ENCODE data around the gene LRP1.

Gene LRP1

GRCh38 chr12:57177354-57177753 lies 49.1 kb downstream of the LRP1 start:
- no peak overlapping the region for H3K4me3 ChIP-seq (ENCODE audit: low read depth, low read length)
- in situ Hi-C loops (cut with HindIII; ENCODE audit: low sequenced_read_pairs) = no loop called here

GRCh38 chr12:57178213-57178612 lies 49.9 kb downstream of the LRP1 start:
- TF ChIP-seq CTCF (IDR thresholded peaks at IDR 0.05; ENCODE audit: low read depth, low read length) = no peak
- no peak for DNase-seq (ENCODE audit: low read depth, low spot score)
- no peak overlapping the region for H3K4me3 ChIP-seq (ENCODE audit: low read depth, low read length)
- in situ Hi-C loops (cut with HindIII; ENCODE audit: low sequenced_read_pairs) = no loop called here

More at GRCh38 chr12:57177354-57177753, 49.1 kb downstream of the LRP1 start:
- DNase-seq (ENCODE audit: low read depth, low spot score) = no peak
- no peak for TF ChIP-seq CTCF (IDR thresholded peaks at IDR 0.05; ENCODE audit: low read depth, low read length)

- in situ Hi-C loops (cut with HindIII; ENCODE audit: low sequenced_read_pairs) = no loop called here
- no peak for TF ChIP-seq CTCF (IDR thresholded peaks at IDR 0.05; ENCODE audit: low read depth, low read length)
- H3K4me3 ChIP-seq (ENCODE audit: low read depth, low read length) = no peak overlapping the region
- no peak for DNase-seq (ENCODE audit: low read depth, low spot score)
These were observed 51.2 kb downstream of the LRP1 start for GRCh38 chr12:57179331-57180086.

- no peak overlapping the region for H3K4me3 ChIP-seq (ENCODE audit: low read depth, low read length)
- in situ Hi-C loops (cut with HindIII; ENCODE audit: low sequenced_read_pairs) = no loop called here
- no peak for TF ChIP-seq CTCF (IDR thresholded peaks at IDR 0.05; ENCODE audit: low read depth, low read length)
- no peak for DNase-seq (ENCODE audit: low read depth, low spot score)
These were observed 52.2 kb downstream of the LRP1 start for GRCh38 chr12:57180321-57180989.

- DNase-seq (ENCODE audit: low read depth, low spot score) = no peak
- in situ Hi-C loops (cut with HindIII; ENCODE audit: low sequenced_read_pairs) = no loop called here
- no peak for TF ChIP-seq CTCF (IDR thresholded peaks at IDR 0.05; ENCODE audit: low read depth, low read length)
- H3K4me3 ChIP-seq (ENCODE audit: low read depth, low read length) = no peak overlapping the region
These were observed 52.8 kb downstream of the LRP1 start for GRCh38 chr12:57181072-57181471.

GRCh38 chr12:57181561-57182155 lies 53.4 kb downstream of the LRP1 start:
- in situ Hi-C loops (cut with HindIII; ENCODE audit: low sequenced_read_pairs) = no loop called here
- TF ChIP-seq CTCF (IDR thresholded peaks at IDR 0.05; ENCODE audit: low read depth, low read length) = no peak
- no peak overlapping the region for H3K4me3 ChIP-seq (ENCODE audit: low read depth, low read length)
- no peak for DNase-seq (ENCODE audit: low read depth, low spot score)
